ENCODE results near the gene RBCK1. TPM values are rescaled to one million over a fixed set of nuclear protein-coding genes. Genes with fewer than 3 reads are reported as not detected.
A peak's percentile ranks its signal among the peaks of the same experiment; 100 is the strongest.

RBCK1 gene
- total and polyA plus RNA-seq, 4 experiments from 2014 or later: 75.2 to 118 (median 96.5) TPM

DNA sequence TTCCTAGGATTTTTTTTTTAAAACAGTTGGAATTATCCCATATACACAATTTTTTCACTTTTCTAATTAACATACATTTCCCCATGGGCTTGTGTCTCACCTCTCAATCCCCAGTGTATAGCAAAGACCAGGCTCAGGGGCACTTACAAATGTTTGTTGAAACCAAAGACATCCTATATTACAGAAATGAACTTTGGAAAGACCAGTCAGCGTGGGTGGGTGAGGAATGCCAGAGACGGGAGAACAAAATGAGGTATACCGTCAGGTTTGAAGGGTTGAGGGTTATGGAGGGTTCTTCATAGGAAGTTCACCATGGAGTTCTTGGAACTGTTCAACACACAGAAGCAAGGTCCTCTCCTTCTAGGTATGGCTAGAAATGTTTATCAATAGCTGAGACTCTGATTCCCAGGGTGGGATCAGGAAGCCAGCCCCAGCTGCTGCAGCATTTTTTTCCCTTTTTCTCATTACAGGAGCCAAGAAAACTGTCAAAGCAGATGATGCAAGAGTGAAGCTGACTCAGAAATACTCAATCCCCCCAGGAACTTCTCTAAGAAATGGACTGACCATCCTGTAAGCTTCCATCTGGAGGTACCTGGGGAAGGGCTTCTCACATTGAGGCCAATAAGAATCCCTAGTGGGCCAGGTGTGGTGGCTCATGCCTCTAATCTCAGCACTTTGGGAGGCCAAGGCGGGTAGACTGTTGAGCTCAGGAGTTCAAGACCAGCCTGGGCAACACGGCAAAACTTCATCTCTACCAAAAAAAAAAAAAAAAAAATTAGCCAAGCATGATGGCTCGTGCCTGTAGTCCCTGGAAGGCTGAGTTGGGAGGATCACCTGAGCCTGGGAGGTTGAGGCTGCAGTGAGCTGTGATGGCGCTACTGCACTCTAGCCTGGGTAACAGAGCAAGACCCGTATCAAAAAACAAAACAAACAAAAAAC, 70.2 kb downstream of the RBCK1 start:
- DNase-seq: no peak
- Mint-ChIP-seq H3K27ac (no peak overlapping the region), H3K36me3 (peaks cover 20 to 29% of the 10 kb centered on the region in 2 donors), H3K4me3 (no peak overlapping the region), H3K4me1 (peaks cover 16 to 28% (median 20%) of the 10 kb centered on the region in 4 donors), H3K27me3 (no peaks in the 10 kb centered on the region), H3K9me3 (no peaks in the 10 kb centered on the region)
- no peaks in the 10 kb centered on the region for H3K9me3 ChIP-seq (ENCODE audit: control insufficient read depth in 1 of 2, low read length in 2 of 2)
- CTCF ChIA-PET (ENCODE audit: partially characterized antibody): interaction anchor here (0.6 to 9.9 kb wide), 22 partner anchors 9 to 154 kb away, joined by 3 to 132 read pairs (median 4); partner anchors contain the start of gene TBC1D20
- intact Hi-C loops (cut with micrococcal nuclease): loop anchor here (2.0 kb wide), 1 partner anchor 39 kb away; no protein-coding TSS in a partner anchor
- H3K36me3 ChIP-seq (ENCODE audit: insufficient read depth, low read length): peaks cover 14% of the 10 kb centered on the region
- POLR2A ChIA-PET (ENCODE audit: partially characterized antibody): interaction anchor here (1.2 to 1.9 kb wide), 4 partner anchors 16 to 124 kb away, joined by 3 to 7 read pairs (median 5); partner anchors contain the start of gene TBC1D20
- H3K27me3 ChIP-seq (ENCODE audit: insufficient read depth, low read length): no peaks in the 10 kb centered on the region
- no peak overlapping the region for H3K27ac ChIP-seq (ENCODE audit: low read depth, low read length)
- H3K4me3 ChIP-seq (ENCODE audit: low read length in 2 of 2): no peak overlapping the region
- H3K4me1 ChIP-seq (ENCODE audit: insufficient read depth, low read length): peaks cover 21% of the 10 kb centered on the region

DNA sequence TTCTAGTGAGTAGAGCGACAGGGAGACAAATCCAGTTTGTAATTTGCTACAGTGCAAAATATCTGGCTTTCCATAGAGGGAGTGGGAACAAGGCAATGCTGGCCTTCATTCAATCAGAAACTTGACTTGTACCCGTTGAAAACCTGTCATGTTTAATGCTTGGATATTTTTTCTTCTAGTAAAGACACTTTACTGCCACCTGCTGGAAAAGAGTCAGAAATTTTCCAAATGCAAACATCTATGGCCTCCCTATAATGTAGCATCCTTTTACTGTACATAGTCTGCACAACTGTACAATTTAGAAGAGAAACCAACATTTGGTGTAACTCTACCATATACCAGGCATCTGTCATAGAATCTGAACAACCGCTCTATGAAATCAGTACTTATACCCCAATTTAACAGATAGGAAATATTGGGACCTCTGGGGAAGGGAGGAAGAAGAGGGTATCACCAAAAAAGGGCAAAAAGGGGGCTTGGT, 70.9 kb downstream of the RBCK1 start:
- H3K27me3 ChIP-seq (ENCODE audit: insufficient read depth, low read length): no peaks in the 10 kb centered on the region
- peak overlapping the region in 4 of 7 donors; percentile 18 to 48 (median 28) for H3K27ac Mint-ChIP-seq
- peaks cover 26 to 36% of the 10 kb centered on the region in 2 donors for H3K36me3 Mint-ChIP-seq
- ChIA-PET POLR2A (ENCODE audit: partially characterized antibody) (interaction anchor here (1.4 to 1.9 kb wide), 3 partner anchors 17 to 124 kb away, joined by 5 to 7 read pairs (median 5); partner anchors contain the start of gene TBC1D20), CTCF (ENCODE audit: partially characterized antibody) (interaction anchor here (0.8 to 9.9 kb wide), 19 partner anchors 9 to 155 kb away, joined by 3 to 132 read pairs (median 3); no protein-coding TSS in a partner anchor)
- no peaks in the 10 kb centered on the region for H3K9me3 ChIP-seq (ENCODE audit: control insufficient read depth in 1 of 2, low read length in 2 of 2)
- intact Hi-C loops (cut with micrococcal nuclease): loop anchor here (1.0 to 2.0 kb wide), 5 partner anchors 17 to 125 kb away; partner anchors contain the start of gene TBC1D20
- peak; percentile 43 to 72 (median 67) for DNase-seq
- H3K9me3 Mint-ChIP-seq: no peaks in the 10 kb centered on the region
- no peak overlapping the region for H3K4me3 ChIP-seq (ENCODE audit: low read length in 2 of 2)
- no peak overlapping the region for H3K4me3 Mint-ChIP-seq
- H3K4me1 ChIP-seq (ENCODE audit: insufficient read depth, low read length): peaks cover 21% of the 10 kb centered on the region
- peaks cover 16 to 28% (median 20%) of the 10 kb centered on the region in 4 donors for H3K4me1 Mint-ChIP-seq
- H3K27me3 Mint-ChIP-seq: no peaks in the 10 kb centered on the region
- H3K27ac ChIP-seq (ENCODE audit: low read depth, low read length): no peak overlapping the region
- H3K36me3 ChIP-seq (ENCODE audit: insufficient read depth, low read length): peaks cover 16% of the 10 kb centered on the region

DNA sequence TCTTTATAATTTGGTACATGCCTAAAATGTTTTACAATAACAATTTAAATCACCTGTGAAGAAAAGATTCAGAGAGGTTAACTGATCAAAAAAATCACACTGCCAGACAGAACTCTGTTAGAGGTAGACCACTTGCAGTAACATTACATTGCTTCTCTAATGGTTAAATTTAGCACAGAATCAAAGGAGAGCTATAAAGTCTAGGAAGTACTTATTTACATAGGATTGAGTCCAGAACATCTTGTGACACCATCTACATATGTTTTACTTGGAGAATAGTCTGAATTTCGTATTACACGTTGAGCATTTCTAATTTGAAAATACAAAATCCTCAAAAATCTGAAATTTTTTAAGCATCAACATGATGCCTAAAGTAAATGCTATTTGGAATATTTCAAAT, 71.4 kb downstream of the RBCK1 start:
- POLR2A ChIA-PET (ENCODE audit: partially characterized antibody): interaction anchor here (1.7 to 1.9 kb wide), 2 partner anchors 72 to 125 kb away, joined by 5 to 7 read pairs; no protein-coding TSS in a partner anchor
- H3K36me3 ChIP-seq (ENCODE audit: insufficient read depth, low read length): peaks cover 16% of the 10 kb centered on the region
- Mint-ChIP-seq H3K36me3 (peaks cover 29 to 41% of the 10 kb centered on the region in 2 donors), H3K27me3 (no peaks in the 10 kb centered on the region), H3K4me1 (peaks cover 16 to 28% (median 20%) of the 10 kb centered on the region in 4 donors), H3K4me3 (no peak overlapping the region), H3K27ac (peak overlapping the region in 2 of 7 donors; percentile 25 to 48), H3K9me3 (no peaks in the 10 kb centered on the region)
- no peaks in the 10 kb centered on the region for H3K27me3 ChIP-seq (ENCODE audit: insufficient read depth, low read length)
- no peak overlapping the region for H3K4me3 ChIP-seq (ENCODE audit: low read length in 2 of 2)
- intact Hi-C loops (cut with micrococcal nuclease): loop anchor here (1.0 to 2.0 kb wide), 5 partner anchors 17 to 125 kb away; partner anchors contain the start of gene TBC1D20
- no peak overlapping the region for H3K27ac ChIP-seq (ENCODE audit: low read depth, low read length)
- H3K4me1 ChIP-seq (ENCODE audit: insufficient read depth, low read length): peaks cover 21% of the 10 kb centered on the region
- CTCF ChIA-PET (ENCODE audit: partially characterized antibody): interaction anchor here (0.8 to 9.9 kb wide), 13 partner anchors 12 to 156 kb away, joined by 3 to 132 read pairs (median 3); no protein-coding TSS in a partner anchor
- DNase-seq: no peak
- no peaks in the 10 kb centered on the region for H3K9me3 ChIP-seq (ENCODE audit: control insufficient read depth in 1 of 2, low read length in 2 of 2)

DNA sequence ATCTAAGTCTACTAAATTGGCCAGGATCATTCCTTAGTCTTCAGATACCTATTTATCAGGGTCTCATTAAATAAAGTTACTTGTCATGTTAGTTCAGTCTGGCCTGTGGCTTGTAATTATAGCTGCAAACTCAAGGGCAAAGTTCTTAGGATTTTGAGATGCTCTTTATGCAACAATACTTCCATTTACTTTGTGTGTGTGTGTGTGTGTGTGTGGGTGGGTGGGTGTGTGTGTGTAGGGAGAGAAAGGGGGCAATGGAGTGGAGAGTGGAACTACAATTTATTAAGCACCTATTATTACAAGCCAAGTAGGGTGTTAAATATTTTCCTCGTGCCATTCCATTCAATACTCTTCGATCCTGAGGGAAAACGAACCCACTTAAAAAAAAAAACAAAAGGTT, 71.9 kb downstream of the RBCK1 start:
- H3K4me3 Mint-ChIP-seq: no peak overlapping the region
- ChIA-PET CTCF (ENCODE audit: partially characterized antibody) (interaction anchor here (1.0 to 9.9 kb wide), 7 partner anchors 20 to 126 kb away, joined by 3 to 132 read pairs (median 5); no protein-coding TSS in a partner anchor), POLR2A (ENCODE audit: partially characterized antibody) (no interaction called here)
- H3K9me3 Mint-ChIP-seq: no peaks in the 10 kb centered on the region
- no peaks in the 10 kb centered on the region for H3K27me3 ChIP-seq (ENCODE audit: insufficient read depth, low read length)
- H3K4me1 ChIP-seq (ENCODE audit: insufficient read depth, low read length): peaks cover 21% of the 10 kb centered on the region
- intact Hi-C loops (cut with micrococcal nuclease): no loop called here
- peak overlapping the region in 2 of 7 donors; percentile 14 to 75 for H3K27ac Mint-ChIP-seq
- no peaks in the 10 kb centered on the region for H3K9me3 ChIP-seq (ENCODE audit: control insufficient read depth in 1 of 2, low read length in 2 of 2)
- peaks cover 16 to 28% (median 20%) of the 10 kb centered on the region in 4 donors for H3K4me1 Mint-ChIP-seq
- no peak for DNase-seq
- no peak overlapping the region for H3K4me3 ChIP-seq (ENCODE audit: low read length in 2 of 2)
- H3K36me3 ChIP-seq (ENCODE audit: insufficient read depth, low read length): peaks cover 16% of the 10 kb centered on the region
- no peak overlapping the region for H3K27ac ChIP-seq (ENCODE audit: low read depth, low read length)
- H3K27me3 Mint-ChIP-seq: no peaks in the 10 kb centered on the region
- peaks cover 29 to 44% of the 10 kb centered on the region in 2 donors for H3K36me3 Mint-ChIP-seq

DNA sequence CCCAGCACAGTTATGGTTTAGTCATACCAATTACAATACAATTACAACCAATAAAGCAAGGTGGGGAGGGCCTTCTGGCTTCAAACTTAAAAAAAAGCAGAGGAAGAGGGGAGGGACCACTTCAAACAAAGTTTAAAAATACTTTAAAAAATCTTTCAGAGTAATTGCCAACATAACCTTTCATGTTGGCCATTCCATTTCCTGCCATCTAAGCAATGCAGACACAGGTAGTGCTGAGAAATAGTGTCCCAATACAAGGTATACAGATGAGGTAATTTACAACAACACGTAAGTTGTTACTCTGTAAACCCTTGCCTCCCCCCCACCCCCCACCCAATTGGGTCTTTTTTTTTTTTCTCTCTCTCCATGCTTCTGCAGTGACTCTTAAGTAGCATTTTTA, 73.1 kb downstream of the RBCK1 start:
- intact Hi-C loops (cut with micrococcal nuclease): no loop called here
- H3K27me3 Mint-ChIP-seq: no peaks in the 10 kb centered on the region
- CTCF ChIA-PET (ENCODE audit: partially characterized antibody): interaction anchor here (9.9 kb wide), 1 partner anchor 128 kb away, joined by 132 read pairs; no protein-coding TSS in a partner anchor
- no peaks in the 10 kb centered on the region for H3K27me3 ChIP-seq (ENCODE audit: insufficient read depth, low read length)
- peaks cover 21% of the 10 kb centered on the region for H3K4me1 ChIP-seq (ENCODE audit: insufficient read depth, low read length)
- peak; percentile 22 to 49 (median 24) for DNase-seq
- no peak overlapping the region for H3K27ac ChIP-seq (ENCODE audit: low read depth, low read length)
- H3K4me1 Mint-ChIP-seq: peaks cover 16 to 28% (median 20%) of the 10 kb centered on the region in 4 donors
- peaks cover 25% of the 10 kb centered on the region for H3K36me3 ChIP-seq (ENCODE audit: insufficient read depth, low read length)
- POLR2A ChIA-PET (ENCODE audit: partially characterized antibody): no interaction called here
- H3K27ac Mint-ChIP-seq: peak overlapping the region in 6 of 7 donors; percentile 13 to 81 (median 58)
- no peak overlapping the region for H3K4me3 Mint-ChIP-seq
- H3K9me3 ChIP-seq (ENCODE audit: control insufficient read depth in 1 of 2, low read length in 2 of 2): no peaks in the 10 kb centered on the region
- H3K4me3 ChIP-seq (ENCODE audit: low read length in 2 of 2): no peak overlapping the region
- peaks cover 35 to 51% of the 10 kb centered on the region in 2 donors for H3K36me3 Mint-ChIP-seq
- H3K9me3 Mint-ChIP-seq: no peaks in the 10 kb centered on the region

All from CD4-positive, alpha-beta memory T cell (primary cell).